GM23248 (cell line): ENCODE data around the gene CD84. TPM values are rescaled to one million over a fixed set of nuclear protein-coding genes. Genes with fewer than 3 reads are reported as not detected.

ENCODE experiments used
- DNase-seq: peaks from one replicate; pipeline ENCODE4 v3.0.0-alpha.2; 2015
- H2AFZ ChIP-seq: fragments of 200-600 bp; sonication (generic); 2 replicates; pipeline ENCODE4 v1.6.1; 2016; ENCODE audit warnings: antibody characterized with exemption
- H3F3A ChIP-seq: fragments of 200-600 bp; sonication (generic); 2 replicates; pipeline ENCODE4 v1.6.1; 2016; ENCODE audit warnings: mild to moderate bottlenecking, antibody characterized with exemption, mixed run types; ENCODE audit not compliant: insufficient read depth
- H3K27ac ChIP-seq: fragments of 200-600 bp; sonication (generic); 2 replicates; pipeline ENCODE4 v1.5.1; 2016; ENCODE audit warnings: mild to moderate bottlenecking
- H3K27me3 ChIP-seq: fragments of 200-600 bp; sonication (generic); replicated peaks from 2 replicates; pipeline ENCODE4 v1.6.1; 2016; ENCODE audit warnings: mild to moderate bottlenecking; ENCODE audit not compliant: insufficient read depth
- H3K36me3 ChIP-seq: fragments of 200-600 bp; sonication (generic); 2 replicates; pipeline ENCODE4 v1.6.1; 2016; ENCODE audit warnings: low read depth, mild to moderate bottlenecking
- H3K4me1 ChIP-seq: fragments of 200-600 bp; sonication (generic); 2 replicates; pipeline ENCODE4 v1.6.1; 2016; ENCODE audit warnings: mild to moderate bottlenecking; ENCODE audit not compliant: insufficient read depth
- H3K4me2 ChIP-seq: fragments of 200-600 bp; sonication (generic); one replicate; pipeline ENCODE4 v1.6.1; 2016; ENCODE audit warnings: mild to moderate bottlenecking; ENCODE audit not compliant: unreplicated experiment
- H3K4me3 ChIP-seq: fragments of 200-600 bp; sonication (generic); 2 replicates; pipeline ENCODE4 v1.5.1; 2016; ENCODE audit warnings: mild to moderate bottlenecking
- H3K79me2 ChIP-seq: fragments of 200-600 bp; sonication (generic); 2 replicates; pipeline ENCODE4 v1.6.1; 2016; ENCODE audit warnings: mild to moderate bottlenecking; ENCODE audit not compliant: insufficient read depth
- H3K9ac ChIP-seq: fragments of 200-600 bp; sonication (generic); 2 replicates; pipeline ENCODE4 v1.6.1; 2016; ENCODE audit warnings: mild to moderate bottlenecking
- H3K9me2 ChIP-seq: fragments of 200-600 bp; sonication (generic); 2 replicates; pipeline ENCODE4 v1.6.1; 2016; ENCODE audit warnings: mixed run types, mild to moderate bottlenecking, moderate library complexity; ENCODE audit not compliant: insufficient read depth
- H3K9me3 ChIP-seq: fragments of 200-600 bp; sonication (generic); one replicate; pipeline ENCODE4 v1.6.1; 2017; ENCODE audit warnings: low read depth
- H4K20me1 ChIP-seq: fragments of 200-600 bp; sonication (generic); 2 replicates; pipeline ENCODE4 v1.6.0; 2016; ENCODE audit not compliant: insufficient read depth
- EZH2 ChIP-seq: fragments of 200-600 bp; sonication (generic); IDR thresholded peaks from 2 replicates; pipeline ENCODE4 v1.6.1; 2018; ENCODE audit warnings: antibody characterized with exemption, mild to moderate bottlenecking; ENCODE audit not compliant: insufficient read depth, poor library complexity, severe bottlenecking
- EZH2phosphoT487 ChIP-seq: fragments of 200-600 bp; sonication (generic); IDR thresholded peaks from 2 replicates; pipeline ENCODE4 v1.6.1; 2018; ENCODE audit warnings: antibody characterized with exemption, moderate library complexity, mild to moderate bottlenecking, low read depth; ENCODE audit not compliant: insufficient read depth
- WGBS, 2 experiments: methylation state at CpG; one replicate each; pipeline ENCODE4 v1.1.6; 2015 to 2017; ENCODE audit warnings: low lambda C conversion rate in 2 of 2, low coverage in 1 of 2; ENCODE audit errors: missing lambda C conversion rate in 2 of 2; 5-methylcytosine and 5-hydroxymethylcytosine counted together
- in situ Hi-C: fragments of 300-500 bp; cut with MboI; formaldehyde crosslinking; loops from 2 replicates; pipeline ENCODE4 v1.15.0; 2020
- polyA plus RNA-seq: library from polyadenylated mRNA; unstranded; fragments of >200 nt; fragmentation: Nextera tagmentation; extraction: Ambion mirVana; gene quantifications from 2 replicates; pipeline ENCODE4 v1.2.1, GENCODE V29; 2016
- total RNA-seq: library from RNA; depleted of rRNA; stranded (reverse); fragments of >200 nt; shearing (Covaris generic); gene quantifications from 2 replicates; pipeline ENCODE4 v1.2.3, GENCODE V29; 2014

Gene CD84
- total and polyA plus RNA-seq, 2 experiments from 2014 or later = not detected

DNA sequence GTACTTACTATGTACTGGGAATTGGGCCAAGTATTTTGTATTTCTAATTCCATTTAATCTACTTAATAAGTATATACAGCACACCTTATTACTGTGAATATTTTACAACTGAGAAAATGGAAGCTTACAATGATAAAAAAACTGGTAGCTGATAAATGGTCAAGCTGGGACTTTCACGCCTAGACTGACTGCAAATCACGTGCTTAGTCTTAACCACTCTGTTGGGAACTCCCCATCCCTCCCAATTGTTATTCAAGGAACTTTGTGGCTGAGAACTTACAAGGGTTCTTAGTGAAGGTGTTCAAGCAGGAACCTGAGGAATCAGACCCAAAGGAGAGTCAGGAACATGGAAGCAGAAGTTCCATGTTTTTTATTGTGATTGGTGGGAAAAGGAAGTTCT, 26.9 kb downstream of the CD84 start:
- Histone ChIP-seq H3K9me3 (no peaks in the 10 kb centered on the region), H2AFZ (no peak overlapping the region), H3K79me2 (no peaks in the 10 kb centered on the region), H3K4me3 (no peak overlapping the region), H4K20me1 (no peaks in the 10 kb centered on the region), H3K4me1 (no peaks in the 10 kb centered on the region), H3F3A (no peaks in the 10 kb centered on the region), H3K27ac (no peak overlapping the region), H3K4me2 (no peak overlapping the region), H3K27me3 (no peaks in the 10 kb centered on the region), H3K36me3 (no peaks in the 10 kb centered on the region), H3K9me2 (no peaks in the 10 kb centered on the region), H3K9ac (no peak overlapping the region)
- WGBS, 2 experiments = 20 to 31% methylated on average over 2 of the region's 2 CpGs
- no peak for TF ChIP-seq EZH2
- no peak for TF ChIP-seq EZH2phosphoT487
- in situ Hi-C loops = no loop called here
- DNase-seq = no peak

GRCh38 chr1:160550572-160551034, 28.7 kb downstream of the CD84 start:
- H4K20me1 ChIP-seq = no peaks in the 10 kb centered on the region
- TF ChIP-seq EZH2 = no peak
- no peak for TF ChIP-seq EZH2phosphoT487
- H2AFZ ChIP-seq = no peak overlapping the region
- no peaks in the 10 kb centered on the region for H3K9me2 ChIP-seq
- H3K4me3 ChIP-seq = no peak overlapping the region
- no peaks in the 10 kb centered on the region for H3K4me1 ChIP-seq
- 15 to 18% methylated on average over 6 of the region's 6 CpGs for WGBS, 2 experiments
- no peak overlapping the region for H3K9ac ChIP-seq
- no peaks in the 10 kb centered on the region for H3F3A ChIP-seq
- H3K9me3 ChIP-seq = no peaks in the 10 kb centered on the region
- H3K27ac ChIP-seq = no peak overlapping the region
- no peaks in the 10 kb centered on the region for H3K36me3 ChIP-seq
- no peaks in the 10 kb centered on the region for H3K27me3 ChIP-seq
- no peak overlapping the region for H3K4me2 ChIP-seq
- no peak for DNase-seq
- no peaks in the 10 kb centered on the region for H3K79me2 ChIP-seq
- in situ Hi-C loops = no loop called here

GRCh38 chr1:160549665-160550006, 29.7 kb downstream of the CD84 start:
- Histone ChIP-seq H3K4me1 (no peaks in the 10 kb centered on the region), H3K27ac (no peak overlapping the region), H3K36me3 (no peaks in the 10 kb centered on the region), H3K79me2 (no peaks in the 10 kb centered on the region), H3F3A (no peaks in the 10 kb centered on the region), H2AFZ (no peak overlapping the region), H4K20me1 (no peaks in the 10 kb centered on the region), H3K4me3 (no peak overlapping the region), H3K27me3 (no peaks in the 10 kb centered on the region), H3K9ac (no peak overlapping the region), H3K4me2 (no peak overlapping the region), H3K9me3 (no peaks in the 10 kb centered on the region), H3K9me2 (no peaks in the 10 kb centered on the region)
- TF ChIP-seq EZH2 (no peak), EZH2phosphoT487 (no peak)
- 8 to 10% methylated on average over 3 of the region's 3 CpGs for WGBS, 2 experiments
- in situ Hi-C loops = no loop called here
- no peak for DNase-seq

GRCh38 chr1:160548960-160549664, 30.2 kb downstream of the CD84 start:
- Histone ChIP-seq H3K4me1 (no peaks in the 10 kb centered on the region), H3K4me3 (no peak overlapping the region), H3K27ac (no peak overlapping the region), H3K9me2 (no peaks in the 10 kb centered on the region), H3F3A (no peaks in the 10 kb centered on the region), H3K9me3 (no peaks in the 10 kb centered on the region), H3K27me3 (no peaks in the 10 kb centered on the region), H3K79me2 (no peaks in the 10 kb centered on the region), H3K9ac (no peak overlapping the region), H3K4me2 (no peak overlapping the region), H4K20me1 (no peaks in the 10 kb centered on the region), H3K36me3 (no peaks in the 10 kb centered on the region), H2AFZ (no peak overlapping the region)
- DNase-seq = no peak
- no peak for TF ChIP-seq EZH2phosphoT487
- whole genome bisulfite sequencing, 2 experiments = 11 to 16% methylated on average over 5 of the region's 5 CpGs
- in situ Hi-C loops = no loop called here

DNA sequence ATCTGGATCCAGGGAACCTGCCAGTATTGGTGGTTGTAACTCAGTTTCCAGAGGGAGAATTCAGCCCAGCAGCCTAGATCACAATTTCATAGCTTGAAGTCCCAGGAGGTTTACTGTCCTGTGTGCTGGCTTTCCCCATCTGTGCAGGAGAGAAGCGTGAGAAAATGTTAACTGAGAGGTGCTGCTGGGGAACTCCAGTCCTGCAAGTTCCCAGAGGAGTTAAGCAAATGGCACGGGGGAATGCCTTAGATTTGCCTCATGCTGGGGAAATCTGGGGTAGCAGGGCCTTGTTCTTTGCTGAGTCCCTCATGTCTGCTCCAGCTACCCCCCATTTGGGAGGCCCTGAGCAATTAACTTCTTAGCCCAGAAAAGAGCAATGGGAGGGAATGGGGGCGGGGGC, 31.1 kb downstream of the CD84 start:
- H3K4me2 ChIP-seq = no peak overlapping the region
- no peaks in the 10 kb centered on the region for H4K20me1 ChIP-seq
- DNase-seq = no peak
- H3K4me3 ChIP-seq = no peak overlapping the region
- no peaks in the 10 kb centered on the region for H3K9me2 ChIP-seq
- in situ Hi-C loops = no loop called here
- no peaks in the 10 kb centered on the region for H3F3A ChIP-seq
- no peaks in the 10 kb centered on the region for H3K9me3 ChIP-seq
- H3K9ac ChIP-seq = no peak overlapping the region
- no peaks in the 10 kb centered on the region for H3K4me1 ChIP-seq
- H3K27me3 ChIP-seq = no peaks in the 10 kb centered on the region
- WGBS, 2 experiments = 2 to 3% methylated on average over 3 of the region's 3 CpGs
- no peak overlapping the region for H3K27ac ChIP-seq
- H2AFZ ChIP-seq = no peak overlapping the region
- no peaks in the 10 kb centered on the region for H3K36me3 ChIP-seq
- no peaks in the 10 kb centered on the region for H3K79me2 ChIP-seq
- no peak for TF ChIP-seq EZH2phosphoT487
